Measurements from ENCODE around the gene DLGAP5.

The DLGAP5 gene

DNA sequence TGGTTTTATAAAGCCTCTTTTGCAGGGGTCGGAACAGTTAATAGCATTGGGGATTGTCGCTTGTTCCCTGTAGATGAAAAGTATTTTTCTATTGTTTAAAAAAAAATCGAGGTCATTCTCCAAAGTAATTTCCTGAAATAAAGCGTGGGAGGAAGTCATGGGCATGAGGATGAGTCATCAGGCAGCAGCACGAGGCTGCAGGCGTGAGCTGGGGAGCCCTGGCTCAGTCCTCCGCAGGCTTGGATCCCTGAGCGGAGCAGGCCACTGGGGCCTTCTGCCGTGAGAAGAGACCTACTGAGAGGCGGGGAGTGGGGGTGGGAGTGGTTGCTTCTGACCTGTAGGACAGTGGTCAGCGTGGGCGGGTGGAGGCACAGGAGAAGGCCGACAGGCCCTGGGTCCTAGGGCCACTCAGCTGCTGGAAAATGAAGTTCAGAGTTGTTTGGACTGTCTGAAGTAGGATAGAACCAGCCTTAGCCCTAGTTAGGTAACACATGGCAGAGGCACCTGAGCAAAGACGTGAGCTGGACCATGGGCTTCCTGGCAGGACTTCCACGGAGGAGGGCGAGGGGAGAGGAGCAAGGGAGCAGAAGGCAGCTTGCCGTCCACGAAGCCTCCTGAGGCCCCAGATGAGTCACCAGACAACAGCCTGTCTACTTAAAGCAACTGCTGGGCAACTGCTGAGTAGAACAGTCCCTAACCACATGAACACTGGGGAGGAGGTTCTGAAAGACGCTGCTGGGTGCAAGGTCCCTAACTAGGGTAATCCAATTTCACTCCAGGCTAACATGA lies 83.4 kb downstream of the DLGAP5 start:
- DNase-seq (ENCODE audit: low read depth in 2 of 2) = peak; percentile 98 to 99
- no peak for TF ChIP-seq CTCF (IDR thresholded peaks at IDR 0.05; ENCODE audit: low read depth, low read length)
- H3K4me3 ChIP-seq (replicated peaks in 1 of 2; ENCODE audit: low read depth in 2 of 2, low read length in 2 of 2) = peak overlapping the region in 1 of 2 donors; percentile 19

DNA sequence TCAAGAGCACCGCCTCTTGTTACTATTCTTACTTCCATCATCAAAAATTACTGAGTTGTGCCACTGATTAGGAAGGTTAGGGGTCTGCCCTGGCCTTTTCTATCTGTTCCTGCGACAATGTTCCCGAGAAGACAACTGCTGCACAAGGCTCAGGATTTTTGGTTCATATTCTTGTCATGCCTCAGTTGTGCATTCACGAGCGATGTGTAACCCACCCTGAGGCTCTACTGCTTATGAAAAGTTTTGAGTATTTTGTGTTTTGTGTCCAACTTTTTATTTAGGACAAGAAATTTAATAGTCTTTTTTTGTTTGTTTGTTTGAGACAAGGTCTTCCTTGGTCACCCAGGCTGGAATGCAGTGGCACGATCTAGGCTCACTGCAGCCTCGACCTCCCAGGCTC lies 85.4 kb downstream of the DLGAP5 start:
- TF ChIP-seq CTCF (IDR thresholded peaks at IDR 0.05; ENCODE audit: low read depth, low read length) = no peak
- no peak overlapping the region for H3K4me3 ChIP-seq (replicated peaks in 1 of 2; ENCODE audit: low read depth in 2 of 2, low read length in 2 of 2)
- DNase-seq (ENCODE audit: low read depth in 2 of 2) = no peak

DNA sequence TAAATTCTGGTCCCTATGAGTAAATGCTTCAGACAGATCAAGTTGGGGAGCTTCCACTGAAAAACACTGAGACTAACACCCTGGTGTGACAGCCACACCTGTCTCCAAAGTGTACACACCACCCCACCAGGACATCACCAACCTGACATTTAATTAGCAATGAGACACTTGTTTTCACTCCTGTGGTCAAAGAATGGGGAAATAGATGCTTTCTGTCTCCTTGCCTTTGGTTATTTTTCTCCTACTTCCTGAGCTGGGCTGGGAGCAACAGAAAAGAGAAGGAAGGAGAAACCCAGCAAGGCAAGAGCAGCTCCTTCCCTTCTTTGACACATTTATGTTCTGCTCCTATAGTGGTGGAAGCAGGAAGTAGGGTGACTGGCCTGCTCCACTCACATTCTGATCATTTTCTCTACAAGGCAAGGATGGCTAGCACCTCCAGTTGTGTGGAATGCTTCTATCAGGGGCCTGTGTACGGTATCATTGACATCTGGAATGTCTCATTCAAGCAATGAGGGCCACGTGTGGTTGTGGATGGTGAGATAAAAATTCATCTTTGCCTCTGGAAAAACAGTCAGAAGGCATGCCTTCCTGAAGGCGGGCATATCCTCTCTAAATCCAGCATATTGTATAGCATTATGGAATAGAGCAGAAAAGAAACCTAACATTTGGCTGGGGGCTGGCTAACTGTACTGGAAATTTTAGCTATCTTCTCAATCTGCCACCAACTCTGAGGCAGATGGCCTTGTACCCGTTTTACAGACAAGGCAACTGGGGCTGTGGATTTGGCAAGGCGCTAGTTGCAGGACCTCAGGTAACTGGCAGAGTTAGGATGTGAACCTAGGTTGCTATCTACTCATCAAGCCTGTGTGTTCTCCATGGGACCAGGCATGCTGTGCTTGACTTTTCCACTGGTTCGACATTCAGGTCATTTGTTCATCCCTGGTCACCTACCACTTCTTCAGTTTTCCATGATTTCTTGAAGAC lies 87.1 kb downstream of the DLGAP5 start:
- H3K4me3 ChIP-seq (replicated peaks in 1 of 2; ENCODE audit: low read depth in 2 of 2, low read length in 2 of 2) = no peak overlapping the region
- no peak for DNase-seq (ENCODE audit: low read depth in 2 of 2)

DNA sequence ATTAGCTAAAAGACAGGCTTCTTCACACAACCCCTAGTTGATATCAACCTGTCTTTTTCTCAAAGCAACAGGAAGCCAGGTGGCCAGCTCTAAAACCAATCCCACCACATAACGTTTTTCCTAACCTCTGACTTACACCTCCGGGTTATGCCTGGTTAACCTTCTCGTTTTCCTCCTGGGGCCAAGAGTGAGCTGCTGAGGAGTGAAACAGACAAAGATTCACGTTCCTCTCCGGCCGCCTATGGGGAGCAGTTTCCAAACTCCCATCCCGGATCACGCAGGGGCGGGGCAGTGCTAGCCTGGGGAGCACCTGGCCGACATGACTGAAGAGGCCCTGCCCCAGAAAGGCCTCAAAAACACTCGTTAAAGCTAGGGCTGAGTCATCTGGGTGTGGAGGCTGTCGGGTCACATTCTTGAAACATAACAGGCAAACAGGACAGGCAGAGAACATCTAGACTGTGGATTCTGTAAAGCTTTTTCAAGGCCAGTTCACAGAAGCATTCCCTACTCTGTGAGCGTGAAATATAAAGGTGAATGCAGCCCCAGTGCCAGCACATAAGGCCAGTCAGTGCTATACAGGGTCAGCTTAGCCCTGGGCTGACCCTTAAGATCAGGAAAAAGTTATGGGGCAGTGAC lies 88.3 kb downstream of the DLGAP5 start:
- peak; percentile 97 for DNase-seq (ENCODE audit: low read depth in 2 of 2)
- peak overlapping the region; percentile 11 to 32 for H3K4me3 ChIP-seq (replicated peaks in 1 of 2; ENCODE audit: low read depth in 2 of 2, low read length in 2 of 2)
- no peak for TF ChIP-seq CTCF (IDR thresholded peaks at IDR 0.05; ENCODE audit: low read depth, low read length)

More for the DNA sequence above, 87.1 kb downstream of the DLGAP5 start:
- TF ChIP-seq CTCF (IDR thresholded peaks at IDR 0.05; ENCODE audit: low read depth, low read length) = no peak

- H3K4me3 ChIP-seq (replicated peaks in 1 of 2; ENCODE audit: low read depth in 2 of 2, low read length in 2 of 2) = no peak overlapping the region
- no peak for TF ChIP-seq CTCF (IDR thresholded peaks at IDR 0.05; ENCODE audit: low read depth, low read length)
- DNase-seq (ENCODE audit: low read depth in 2 of 2) = peak; percentile 98 to 100
These were observed 89.2 kb downstream of the DLGAP5 start for GRCh38 chr14:55102141-55102621.

DNA sequence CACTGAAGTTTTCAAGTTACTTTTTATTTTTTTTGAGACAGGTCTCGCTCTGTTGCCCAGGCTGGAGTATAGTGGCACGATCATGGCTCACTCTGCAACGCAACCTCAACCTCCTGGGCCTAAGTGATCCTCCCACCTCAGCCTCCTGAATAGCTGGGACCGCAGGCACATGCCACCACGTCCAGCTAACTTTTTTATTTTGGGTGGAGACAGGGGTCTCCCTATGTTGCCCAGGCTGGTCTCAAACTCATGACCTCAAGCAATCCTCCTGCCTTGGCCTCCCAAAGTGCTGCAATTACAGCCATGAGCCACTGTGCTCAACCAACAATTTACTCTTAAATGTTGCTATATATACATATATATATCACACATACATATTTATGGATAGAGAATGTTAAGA lies 89.7 kb downstream of the DLGAP5 start:
- TF ChIP-seq CTCF (IDR thresholded peaks at IDR 0.05; ENCODE audit: low read depth, low read length) = no peak
- no peak for DNase-seq (ENCODE audit: low read depth in 2 of 2)
- H3K4me3 ChIP-seq (replicated peaks in 1 of 2; ENCODE audit: low read depth in 2 of 2, low read length in 2 of 2) = no peak overlapping the region
